Stimulated activated CD4-positive, alpha-beta T cell treated with anti-CD3 and anti-CD28 coated beads, Interleukin-4, amount 100 ng/mL, for 4 hours (primary cell): Measurements from ENCODE around the gene LAYN.

Experiments
- DNase-seq, 2 experiments: peaks; one replicate each; pipeline ENCODE4 v3.0.0-alpha.2; 2020

The LAYN gene

GRCh38 chr11:111531687-111532364 is 8.7 kb upstream of the LAYN start:
- peak; percentile 51 to 58 for DNase-seq

GRCh38 chr11:111532365-111532709 is 8.2 kb upstream of the LAYN start:
- no peak for DNase-seq

- no peak for DNase-seq
These were observed 5.2 kb upstream of the LAYN start for GRCh38 chr11:111535281-111535680.

- no peak for DNase-seq
These were observed 3.1 kb upstream of the LAYN start for GRCh38 chr11:111537336-111537860.

- DNase-seq, result no peak
These were observed 2.0 kb upstream of the LAYN start for GRCh38 chr11:111538407-111539114.

- DNase-seq, result no peak
These were observed 950 bp upstream of the LAYN start for GRCh38 chr11:111539426-111540113.

GRCh38 chr11:111540937-111541253 is 375 bp downstream of the LAYN start:
- DNase-seq, result no peak

- no peak for DNase-seq
These were observed 938 bp downstream of the LAYN start for GRCh38 chr11:111541254-111542061.

GRCh38 chr11:111542606-111543275 is 2.2 kb downstream of the LAYN start:
- DNase-seq, result no peak

GRCh38 chr11:111548525-111548924 is 8.0 kb downstream of the LAYN start:
- DNase-seq, result no peak

- no peak for DNase-seq
These were observed 8.8 kb downstream of the LAYN start for GRCh38 chr11:111549196-111549868.

- DNase-seq, result no peak
These were observed 9.3 kb downstream of the LAYN start for GRCh38 chr11:111549869-111550203.

- no peak for DNase-seq
These were observed 9.7 kb downstream of the LAYN start for GRCh38 chr11:111550258-111550657.

- no peak for DNase-seq
These were observed 14.0 kb downstream of the LAYN start for GRCh38 chr11:111554532-111554931.

- no peak for DNase-seq
These were observed 14.7 kb downstream of the LAYN start for GRCh38 chr11:111555255-111555654.

- DNase-seq, result no peak
These were observed 17.0 kb downstream of the LAYN start for GRCh38 chr11:111557425-111558111.

GRCh38 chr11:111559800-111560464 is 19.4 kb downstream of the LAYN start:
- DNase-seq, result no peak

GRCh38 chr11:111560800-111561199 is 20.3 kb downstream of the LAYN start:
- no peak for DNase-seq

GRCh38 chr11:111561306-111561705 is 20.8 kb downstream of the LAYN start:
- no peak for DNase-seq

GRCh38 chr11:111561791-111562325 is 21.3 kb downstream of the LAYN start:
- no peak for DNase-seq
